H4 (cell line): ENCODE measurements around the gene TMEM45A. TPM values are rescaled to one million over a fixed set of nuclear protein-coding genes. Genes with fewer than 3 reads are reported as not detected.

Source experiments
- DNase-seq: peaks from one replicate; pipeline ENCODE4 v3.0.0-alpha.2; 2015; ENCODE audit warnings: low spot score
- total RNA-seq: library from RNA; depleted of rRNA; stranded (reverse); fragments of >200 nt; shearing (Covaris generic); gene quantifications from 2 replicates; pipeline ENCODE4 v1.2.3, GENCODE V29; 2014; rRNA removed

Gene TMEM45A
- total RNA-seq, 1 experiment from 2014 or later, result 31.6 TPM

- DNase-seq, result no peak
Observed at GRCh38 chr3:100613721-100614390, 121.4 kb downstream of the TMEM45A start.

- no peak for DNase-seq
Observed at GRCh38 chr3:100614941-100615340, 122.5 kb downstream of the TMEM45A start.

DNA sequence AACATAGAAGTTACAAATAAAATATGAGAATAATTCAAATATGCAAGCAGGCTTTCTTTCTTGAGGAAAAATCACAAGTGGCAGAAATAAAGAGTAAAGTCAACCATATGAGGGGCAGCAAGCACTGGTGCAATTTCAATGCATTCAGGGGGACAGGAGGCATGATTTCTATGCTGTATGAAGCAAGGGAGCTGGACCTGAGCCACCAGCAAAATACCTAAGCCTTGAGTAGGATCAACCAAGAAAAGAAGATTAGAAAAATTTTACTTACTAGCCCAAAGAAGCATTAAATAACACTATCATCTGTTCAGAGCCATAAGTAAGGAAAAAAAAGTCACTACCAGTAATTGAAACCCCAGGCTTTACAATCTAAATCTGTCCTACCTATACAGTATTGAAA, 123.3 kb downstream of the TMEM45A start:
- DNase-seq, result no peak

- no peak for DNase-seq
Observed at GRCh38 chr3:100621251-100621650, 128.8 kb downstream of the TMEM45A start.

Other genes with a start within 250 kb of the TMEM45A start
- gene TBC1D23, start 231.6 kb upstream of the TMEM45A start, total RNA-seq, result 20.4 and 23.3 TPM in 2 replicates
- gene NIT2, start 157.9 kb upstream of the TMEM45A start, total RNA-seq, result 33.6 and 47.0 TPM in 2 replicates
- gene TOMM70, start 91.5 kb upstream of the TMEM45A start, total RNA-seq, result 53.4 and 64.9 TPM in 2 replicates
- 4.7 and 7.0 TPM in 2 replicates for gene LNP1, start 91.1 kb upstream of the TMEM45A start, total RNA-seq
- not detected in 2 replicates for gene ADGRG7, start 117.0 kb downstream of the TMEM45A start, total RNA-seq
- gene TFG, start 216.9 kb downstream of the TMEM45A start, total RNA-seq, result 101 and 128 TPM in 2 replicates